Subcutaneous adipose tissue (tissue), 4 donors: ENCODE data around the gene PDE4B. TPM values are rescaled to one million over a fixed set of nuclear protein-coding genes. Genes with fewer than 3 reads are reported as not detected.

ENCODE experiments used
- total RNA-seq, 4 donors: library from RNA; depleted of rRNA; stranded (reverse); fragments of >200 nt; gene quantifications; one replicate each; pipeline ENCODE4 v1.1.0, GENCODE V29; 2016
- TF ChIP-seq, protein P1 (sequence below): fragments of 450-650 bp; IDR thresholded peaks from one replicate; pipeline ENCODE4 v1.5.1; 2016; ENCODE audit warnings: low read depth, mild to moderate bottlenecking, control low read depth, antibody characterized with exemption, moderate library complexity

The PDE4B gene
- total RNA-seq, 4 donors from 2014 or later: 8.5 to 31.8 (median 15.5) TPM

- TF ChIP-seq, protein P1, sequence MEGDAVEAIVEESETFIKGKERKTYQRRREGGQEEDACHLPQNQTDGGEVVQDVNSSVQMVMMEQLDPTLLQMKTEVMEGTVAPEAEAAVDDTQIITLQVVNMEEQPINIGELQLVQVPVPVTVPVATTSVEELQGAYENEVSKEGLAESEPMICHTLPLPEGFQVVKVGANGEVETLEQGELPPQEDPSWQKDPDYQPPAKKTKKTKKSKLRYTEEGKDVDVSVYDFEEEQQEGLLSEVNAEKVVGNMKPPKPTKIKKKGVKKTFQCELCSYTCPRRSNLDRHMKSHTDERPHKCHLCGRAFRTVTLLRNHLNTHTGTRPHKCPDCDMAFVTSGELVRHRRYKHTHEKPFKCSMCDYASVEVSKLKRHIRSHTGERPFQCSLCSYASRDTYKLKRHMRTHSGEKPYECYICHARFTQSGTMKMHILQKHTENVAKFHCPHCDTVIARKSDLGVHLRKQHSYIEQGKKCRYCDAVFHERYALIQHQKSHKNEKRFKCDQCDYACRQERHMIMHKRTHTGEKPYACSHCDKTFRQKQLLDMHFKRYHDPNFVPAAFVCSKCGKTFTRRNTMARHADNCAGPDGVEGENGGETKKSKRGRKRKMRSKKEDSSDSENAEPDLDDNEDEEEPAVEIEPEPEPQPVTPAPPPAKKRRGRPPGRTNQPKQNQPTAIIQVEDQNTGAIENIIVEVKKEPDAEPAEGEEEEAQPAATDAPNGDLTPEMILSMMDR: no peak
Observed at GRCh38 chr1:65991694-65992093, 199.0 kb downstream of the PDE4B start.

GRCh38 chr1:65992165-65992821 lies 199.6 kb downstream of the PDE4B start:
- TF ChIP-seq, protein P1: no peak

- TF ChIP-seq, protein P1: no peak
Observed at GRCh38 chr1:65992831-65993271, 200.2 kb downstream of the PDE4B start.

- TF ChIP-seq, protein P1: no peak
Observed at GRCh38 chr1:65994223-65994622, 201.5 kb downstream of the PDE4B start.

GRCh38 chr1:65995336-65995735 lies 202.6 kb downstream of the PDE4B start:
- TF ChIP-seq, protein P1: no peak

DNA sequence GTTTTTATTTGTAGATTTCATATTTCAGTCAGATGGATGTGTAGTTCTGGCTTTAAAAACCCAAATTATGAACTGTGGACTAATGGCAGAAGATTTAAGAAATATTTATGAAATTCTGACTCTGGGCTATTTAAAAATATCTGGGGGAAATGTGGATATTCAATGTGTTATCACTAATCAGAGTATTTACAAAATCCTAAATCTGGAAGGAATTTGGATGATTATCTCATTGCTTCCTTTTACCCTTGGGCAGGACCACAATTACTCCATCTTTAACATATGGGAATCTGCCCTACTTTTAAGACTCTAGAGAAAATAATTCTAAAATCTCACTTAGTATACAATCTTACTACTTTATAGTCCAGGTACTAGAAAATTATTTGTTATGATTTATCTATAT lies 203.2 kb downstream of the PDE4B start:
- TF ChIP-seq, protein P1: no peak

DNA sequence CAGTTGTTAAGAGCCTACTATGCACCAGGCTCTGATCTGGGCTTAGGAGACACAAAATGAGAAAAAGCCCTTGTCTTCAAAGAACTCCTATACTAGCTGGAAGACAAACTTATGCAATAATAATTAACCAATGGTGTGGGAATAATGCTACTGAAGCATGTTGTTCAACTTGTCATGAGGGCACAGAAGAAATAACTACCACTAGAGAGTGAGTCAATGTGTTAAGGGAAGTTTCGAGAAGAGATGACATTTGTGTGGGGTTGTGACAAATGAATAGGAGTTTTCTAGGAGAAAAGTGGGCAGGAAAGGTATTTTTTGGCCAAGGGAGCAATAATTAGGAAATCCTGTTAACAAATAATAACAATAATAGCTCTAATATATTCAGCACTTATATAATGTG lies 205.0 kb downstream of the PDE4B start:
- TF ChIP-seq, protein P1: no peak
